Loucy (cell line): ENCODE data around the gene SYNE2.

ENCODE experiments used
- H2AFZ ChIP-seq: fragments of 200-600 bp; sonication (generic); 2 replicates; pipeline ENCODE4 v1.6.0; 2016; ENCODE audit warnings: antibody characterized with exemption, mild to moderate bottlenecking, low read length, moderate library complexity
- H3F3A ChIP-seq: fragments of 200-600 bp; 2 replicates; pipeline ENCODE4 v1.6.0; 2016; ENCODE audit warnings: antibody characterized with exemption, low read depth, mild to moderate bottlenecking
- H3K27me3 ChIP-seq: fragments of 200-600 bp; sonication (generic); 2 replicates; pipeline ENCODE4 v1.6.1; 2014; ENCODE audit warnings: low read length, mild to moderate bottlenecking; ENCODE audit not compliant: insufficient read depth, poor library complexity, severe bottlenecking
- H3K36me3 ChIP-seq: fragments of 200-600 bp; sonication (generic); 2 replicates; pipeline ENCODE4 v1.6.1; 2016; ENCODE audit warnings: low read length; ENCODE audit not compliant: insufficient read depth
- H3K4me1 ChIP-seq: fragments of 200-600 bp; sonication (generic); 2 replicates; pipeline ENCODE4 v1.5.1; 2014; ENCODE audit warnings: low read length, mild to moderate bottlenecking; ENCODE audit not compliant: insufficient read depth, poor library complexity, severe bottlenecking
- H3K4me2 ChIP-seq: fragments of 200-600 bp; sonication (generic); 2 replicates; pipeline ENCODE4 v1.6.0; 2014; ENCODE audit warnings: antibody characterized with exemption, low read length, low read depth, mild to moderate bottlenecking; ENCODE audit not compliant: poor library complexity, severe bottlenecking
- H3K4me3 ChIP-seq: fragments of 200-600 bp; sonication (generic); 2 replicates; pipeline ENCODE4 v1.5.1; 2014; ENCODE audit warnings: low read length, mild to moderate bottlenecking, mixed read lengths; ENCODE audit not compliant: poor library complexity, severe bottlenecking
- H3K79me2 ChIP-seq: fragments of 200-600 bp; sonication (generic); 2 replicates; pipeline ENCODE4 v1.6.1; 2014; ENCODE audit warnings: low read length; ENCODE audit not compliant: insufficient read depth
- H3K9ac ChIP-seq: fragments of 200-600 bp; sonication (generic); 2 replicates; pipeline ENCODE4 v1.6.0; 2014; ENCODE audit warnings: mild to moderate bottlenecking, low read depth, low read length, moderate library complexity; ENCODE audit not compliant: poor library complexity, severe bottlenecking
- H3K9me2 ChIP-seq: fragments of 200-600 bp; sonication (generic); replicated peaks from 2 replicates; pipeline ENCODE4 v1.6.1; 2016; ENCODE audit warnings: low read depth, low read length, mixed read lengths
- H3K9me3 ChIP-seq: fragments of 200-600 bp; sonication (generic); 2 replicates; pipeline ENCODE4 v1.6.1; 2014; ENCODE audit warnings: mild to moderate bottlenecking, antibody characterized with exemption, low read length, low read depth; ENCODE audit not compliant: insufficient read depth
- H4K20me1 ChIP-seq: fragments of 200-600 bp; sonication (generic); 2 replicates; pipeline ENCODE4 v1.6.0; 2014; ENCODE audit warnings: antibody characterized with exemption, low read length, mild to moderate bottlenecking; ENCODE audit not compliant: insufficient read depth, poor library complexity, severe bottlenecking
- EZH2phosphoT487 ChIP-seq: fragments of 200-600 bp; IDR thresholded peaks from 2 replicates; pipeline ENCODE4 v1.6.1; 2018; ENCODE audit warnings: antibody characterized with exemption, mild to moderate bottlenecking, moderate library complexity, borderline replicate concordance
- TF ChIP-seq, protein P1 (sequence below): fragments of 200-600 bp; sonication (generic); conservative IDR thresholded peaks from 2 replicates; pipeline ENCODE4 v1.5.1; 2014; ENCODE audit warnings: mild to moderate bottlenecking, antibody characterized with exemption, low read length

Gene SYNE2

DNA sequence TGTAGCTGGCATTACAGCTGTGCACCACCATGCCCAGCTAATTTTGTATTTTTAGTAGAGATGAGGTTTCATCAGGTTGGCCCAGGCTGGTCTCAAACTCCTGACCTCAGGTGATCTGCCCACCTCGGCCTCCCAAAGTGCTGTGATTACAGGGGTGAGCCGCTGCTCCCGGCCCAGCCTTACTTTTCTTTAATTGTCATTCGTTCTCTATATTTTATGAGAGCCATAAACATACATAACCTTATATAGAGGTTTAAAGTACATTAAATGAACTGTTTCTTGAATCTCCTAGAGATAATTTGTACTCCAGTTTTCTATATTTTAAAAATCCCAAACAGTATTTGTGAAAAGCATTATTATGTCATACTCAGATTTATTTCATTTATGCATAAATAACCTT lies 98.6 kb downstream of the SYNE2 start:
- H3K27me3 ChIP-seq: no peaks in the 10 kb centered on the region
- H2AFZ ChIP-seq: no peak overlapping the region
- no peaks in the 10 kb centered on the region for H3K9me2 ChIP-seq
- no peak overlapping the region for H3K4me3 ChIP-seq
- H3K9ac ChIP-seq: no peak overlapping the region
- peaks cover 23% of the 10 kb centered on the region; the same call in 1 of the 2 replicates for H3K36me3 ChIP-seq
- no peaks in the 10 kb centered on the region for H4K20me1 ChIP-seq
- no peak for TF ChIP-seq EZH2phosphoT487
- TF ChIP-seq, protein P1, sequence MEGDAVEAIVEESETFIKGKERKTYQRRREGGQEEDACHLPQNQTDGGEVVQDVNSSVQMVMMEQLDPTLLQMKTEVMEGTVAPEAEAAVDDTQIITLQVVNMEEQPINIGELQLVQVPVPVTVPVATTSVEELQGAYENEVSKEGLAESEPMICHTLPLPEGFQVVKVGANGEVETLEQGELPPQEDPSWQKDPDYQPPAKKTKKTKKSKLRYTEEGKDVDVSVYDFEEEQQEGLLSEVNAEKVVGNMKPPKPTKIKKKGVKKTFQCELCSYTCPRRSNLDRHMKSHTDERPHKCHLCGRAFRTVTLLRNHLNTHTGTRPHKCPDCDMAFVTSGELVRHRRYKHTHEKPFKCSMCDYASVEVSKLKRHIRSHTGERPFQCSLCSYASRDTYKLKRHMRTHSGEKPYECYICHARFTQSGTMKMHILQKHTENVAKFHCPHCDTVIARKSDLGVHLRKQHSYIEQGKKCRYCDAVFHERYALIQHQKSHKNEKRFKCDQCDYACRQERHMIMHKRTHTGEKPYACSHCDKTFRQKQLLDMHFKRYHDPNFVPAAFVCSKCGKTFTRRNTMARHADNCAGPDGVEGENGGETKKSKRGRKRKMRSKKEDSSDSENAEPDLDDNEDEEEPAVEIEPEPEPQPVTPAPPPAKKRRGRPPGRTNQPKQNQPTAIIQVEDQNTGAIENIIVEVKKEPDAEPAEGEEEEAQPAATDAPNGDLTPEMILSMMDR: no peak
- no peaks in the 10 kb centered on the region for H3K79me2 ChIP-seq
- H3K9me3 ChIP-seq: no peaks in the 10 kb centered on the region
- peaks cover 5% of the 10 kb centered on the region for H3K4me1 ChIP-seq
- no peak overlapping the region for H3K4me2 ChIP-seq
- no peaks in the 10 kb centered on the region for H3F3A ChIP-seq

DNA sequence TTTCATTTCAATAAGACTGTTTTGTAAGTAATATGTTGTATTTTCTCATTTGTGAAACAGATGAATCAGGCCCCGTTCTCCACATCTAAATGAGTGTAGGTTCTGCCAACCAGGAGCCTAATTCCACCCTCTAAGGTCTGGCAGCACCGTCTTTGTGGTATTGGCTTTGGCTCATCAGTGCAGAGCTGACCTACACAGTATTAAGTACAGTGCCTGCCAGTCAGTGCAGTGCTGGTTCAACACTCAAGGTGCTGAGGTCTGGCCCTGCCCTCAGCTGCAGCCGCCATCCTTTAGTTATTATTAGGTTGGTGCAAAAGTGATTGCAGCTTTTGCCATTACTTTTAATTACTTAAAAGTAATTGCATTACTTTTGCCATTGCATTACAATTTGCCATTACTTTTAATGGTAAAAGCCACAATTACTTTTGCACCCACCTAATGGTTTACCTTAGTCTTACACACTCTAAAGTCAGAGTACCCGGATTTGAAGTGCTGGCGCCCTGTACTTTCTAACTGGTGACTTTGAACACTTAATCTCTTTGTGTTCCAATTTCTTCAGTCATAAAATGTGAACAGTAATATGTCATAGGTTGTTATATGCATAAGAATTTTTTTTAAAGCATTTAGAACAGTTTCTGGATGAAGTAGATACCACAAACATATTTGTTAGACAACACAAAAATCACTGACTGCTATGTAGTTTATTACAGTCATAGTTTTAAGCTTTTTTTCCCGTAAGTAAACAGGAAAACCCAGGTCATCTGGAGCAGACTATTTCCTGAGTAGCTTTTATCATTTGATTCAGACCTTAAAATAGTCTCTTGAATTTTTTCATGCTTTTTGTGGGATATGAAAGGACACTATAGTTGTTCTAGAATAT lies 99.5 kb downstream of the SYNE2 start:
- no peaks in the 10 kb centered on the region for H3K9me2 ChIP-seq
- H3K4me1 ChIP-seq: peaks cover 5% of the 10 kb centered on the region
- H4K20me1 ChIP-seq: no peaks in the 10 kb centered on the region
- H3K9me3 ChIP-seq: no peaks in the 10 kb centered on the region
- TF ChIP-seq, protein P1: no peak
- no peak for TF ChIP-seq EZH2phosphoT487
- H3K79me2 ChIP-seq: no peaks in the 10 kb centered on the region
- H3K4me3 ChIP-seq: no peak overlapping the region
- H3F3A ChIP-seq: no peaks in the 10 kb centered on the region
- H3K9ac ChIP-seq: no peak overlapping the region
- no peaks in the 10 kb centered on the region for H3K27me3 ChIP-seq
- peaks cover 25% of the 10 kb centered on the region; the same call in 1 of the 2 replicates for H3K36me3 ChIP-seq
- H2AFZ ChIP-seq: no peak overlapping the region
- no peak overlapping the region for H3K4me2 ChIP-seq

DNA sequence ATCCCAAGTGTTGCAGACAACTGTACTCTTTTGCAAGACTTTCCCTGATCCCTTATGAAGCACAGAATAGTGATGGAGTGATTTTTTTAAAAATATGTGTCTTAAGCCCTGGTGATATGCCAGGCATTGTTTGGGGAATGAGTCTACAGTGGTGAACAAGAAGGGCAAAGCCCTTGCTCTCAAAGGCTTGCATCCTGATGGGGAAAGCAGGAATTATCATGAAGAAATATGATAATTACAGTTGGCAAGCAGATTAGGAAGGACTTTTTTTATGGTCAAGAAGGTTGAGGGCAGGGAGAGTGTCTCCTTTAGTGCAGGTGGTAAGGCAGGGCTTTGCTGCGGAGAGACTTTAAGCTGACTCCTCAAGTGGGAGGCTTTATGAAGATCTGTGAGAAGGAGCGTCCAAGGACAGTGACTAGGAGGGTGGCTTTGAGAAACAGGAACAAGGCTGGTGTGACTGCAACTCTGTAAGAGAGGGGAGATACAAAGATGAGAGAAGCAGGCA lies 100.2 kb downstream of the SYNE2 start:
- Histone ChIP-seq H2AFZ (no peak overlapping the region), H3K4me2 (no peak overlapping the region), H3F3A (no peaks in the 10 kb centered on the region), H3K79me2 (no peaks in the 10 kb centered on the region), H3K27me3 (no peaks in the 10 kb centered on the region), H3K9me3 (no peaks in the 10 kb centered on the region), H3K4me1 (peaks cover 5% of the 10 kb centered on the region), H3K9me2 (no peaks in the 10 kb centered on the region), H3K9ac (no peak overlapping the region), H3K4me3 (no peak overlapping the region), H4K20me1 (no peaks in the 10 kb centered on the region), H3K36me3 (peaks cover 25% of the 10 kb centered on the region; the same call in 1 of the 2 replicates)
- no peak for TF ChIP-seq EZH2phosphoT487
